ENCODE data around the gene FURIN. TPM values are rescaled to one million over a fixed set of nuclear protein-coding genes. Genes with fewer than 3 reads are reported as not detected.
A peak's percentile ranks its signal among the peaks of the same experiment; 100 is the strongest.

FURIN gene
- total and polyA plus RNA-seq, 5 donors from 2014 or later, result 2.9 to 62.5 (median 8.1) TPM

DNA sequence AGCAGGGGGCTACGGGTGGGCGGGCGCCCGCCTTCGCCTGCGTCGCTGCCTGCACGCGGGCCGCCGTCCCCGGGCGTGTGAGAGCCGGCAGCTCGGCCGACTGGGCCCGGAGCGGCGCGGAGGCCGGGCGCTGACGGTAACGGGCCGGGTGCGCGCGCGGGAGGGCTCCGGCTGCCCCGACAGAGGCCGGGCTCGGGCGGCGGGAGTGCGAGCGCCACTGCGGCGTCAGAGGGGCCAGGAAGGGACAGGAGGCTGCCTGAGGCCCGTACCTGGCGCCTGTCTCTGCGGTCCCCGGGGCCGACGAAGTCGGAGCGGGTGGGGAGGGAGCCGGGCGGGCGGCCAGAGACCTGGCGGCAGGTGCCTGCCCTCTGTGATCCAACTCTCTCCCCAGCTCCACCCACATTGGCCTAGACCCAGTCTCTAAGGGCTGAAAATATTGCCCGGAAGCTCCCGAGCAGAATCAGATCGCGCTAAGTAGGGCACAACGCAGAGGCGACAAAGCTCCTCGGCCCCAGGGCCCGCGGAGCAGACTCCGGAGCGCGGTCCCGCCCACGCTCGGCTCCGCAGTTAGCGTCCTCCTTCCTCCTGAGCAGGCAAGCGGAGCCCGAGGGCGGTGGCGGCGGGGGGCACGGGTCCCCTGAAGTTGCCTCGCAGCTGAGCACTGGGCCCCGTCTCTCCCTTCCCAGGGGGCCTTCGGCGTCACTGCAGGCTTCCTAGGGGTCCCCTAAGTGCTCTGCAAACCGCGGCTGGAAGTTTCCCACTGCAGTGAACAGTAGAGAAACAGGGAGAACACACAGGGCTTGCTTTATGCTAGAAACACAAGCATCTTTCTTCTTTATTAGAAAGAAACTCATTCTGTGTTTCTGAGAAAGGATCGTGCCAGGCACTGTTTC is 34.7 kb downstream of the FURIN start, which contains the start of gene MAN2A2:
Gene MAN2A2, plus strand, starts transcription at position 463 of the 893 bp plus-strand sequence. CDS start 906 bp downstream, outside the sequence.
- Mint-ChIP-seq H3K4me3 (peak within 1 kb of the TSS; percentile 89 to 94 (median 91)), H3K36me3 (peaks cover 26% of the 10 kb centered on the region), H3K4me1 (peaks cover 4 to 34% (median 18%) of the 10 kb centered on the region in 4 donors), H3K9me3 (peaks cover 0 to 3% (median 0%) of the 10 kb centered on the region in 7 donors), H3K27ac (peak within 1 kb of the TSS; percentile 92 to 95 (median 92)), H3K27me3 (no peaks in the 10 kb centered on the region)
- ATAC-seq (ENCODE audit: low read depth in 2 of 2) (peak; percentile 64), DNase-seq (peak; percentile 45 to 88 (median 63))
- Histone ChIP-seq H3K4me1 (ENCODE audit: control insufficient read depth, insufficient read depth, low read length, poor library complexity, severe bottlenecking) (peaks cover 16% of the 10 kb centered on the region), H3K4me3 (ENCODE audit: low read depth, low read length) (peak within 1 kb of the TSS; percentile 62), H3K9me3 (ENCODE audit: control insufficient read depth in 2 of 2, low read length in 2 of 2) (no peaks in the 10 kb centered on the region), H3K36me3 (ENCODE audit: control insufficient read depth, insufficient read depth, low read length) (peaks cover 28% of the 10 kb centered on the region), H3K27me3 (ENCODE audit: control insufficient read depth, insufficient read depth, low read length) (no peaks in the 10 kb centered on the region), H3K27ac (ENCODE audit: insufficient read depth, low read length, poor library complexity, severe bottlenecking) (peak within 1 kb of the TSS; percentile 78)

- Histone ChIP-seq H3K27me3 (ENCODE audit: control insufficient read depth, insufficient read depth, low read length) (no peaks in the 10 kb centered on the region), H3K36me3 (ENCODE audit: control insufficient read depth, insufficient read depth, low read length) (peaks cover 34% of the 10 kb centered on the region), H3K4me1 (ENCODE audit: control insufficient read depth, insufficient read depth, low read length, poor library complexity, severe bottlenecking) (peaks cover 16% of the 10 kb centered on the region), H3K4me3 (ENCODE audit: low read depth, low read length) (peak overlapping the region; percentile 62), H3K27ac (ENCODE audit: insufficient read depth, low read length, poor library complexity, severe bottlenecking) (peak overlapping the region; percentile 78), H3K9me3 (ENCODE audit: control insufficient read depth in 2 of 2, low read length in 2 of 2) (no peaks in the 10 kb centered on the region)
- H3K27ac Mint-ChIP-seq, result peak overlapping the region in 1 of 3 donors; percentile 69
- DNase-seq, result no peak
- peak overlapping the region; percentile 83 to 90 (median 86) for H3K4me3 Mint-ChIP-seq
- no peaks in the 10 kb centered on the region for H3K27me3 Mint-ChIP-seq
- peaks cover 27% of the 10 kb centered on the region for H3K36me3 Mint-ChIP-seq
- peaks cover 0 to 1% (median 0%) of the 10 kb centered on the region in 7 donors for H3K9me3 Mint-ChIP-seq
- H3K4me1 Mint-ChIP-seq, result peaks cover 4 to 34% (median 18%) of the 10 kb centered on the region in 4 donors
- no peak for ATAC-seq (ENCODE audit: low read depth in 2 of 2)
Observed at GRCh38 chr15:90903733-90904536, 35.5 kb downstream of the FURIN start.

DNA sequence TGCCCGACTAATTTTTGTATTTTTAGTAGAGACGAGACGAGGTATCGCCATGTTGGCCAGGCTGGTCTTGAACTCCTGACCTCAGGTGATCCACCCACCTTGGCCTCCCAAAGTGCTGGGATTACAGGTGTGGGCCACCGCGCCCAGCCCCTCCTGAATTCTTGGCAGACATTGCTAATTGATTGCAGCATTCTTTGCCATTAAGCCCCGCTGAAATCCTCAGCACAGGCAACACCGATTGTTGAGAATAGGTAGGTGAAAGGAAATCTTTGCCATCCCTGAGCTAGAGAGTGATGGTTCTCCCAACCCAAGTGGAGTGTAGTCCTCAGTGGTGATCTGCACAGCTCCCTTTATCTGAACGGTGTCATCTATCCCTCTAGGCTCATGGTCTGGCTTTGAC is 36.4 kb downstream of the FURIN start:
- H3K36me3 ChIP-seq (ENCODE audit: control insufficient read depth, insufficient read depth, low read length), result peaks cover 39% of the 10 kb centered on the region
- H3K9me3 ChIP-seq (ENCODE audit: control insufficient read depth in 2 of 2, low read length in 2 of 2), result no peaks in the 10 kb centered on the region
- H3K27me3 ChIP-seq (ENCODE audit: control insufficient read depth, insufficient read depth, low read length), result no peaks in the 10 kb centered on the region
- peak overlapping the region; percentile 44 to 83 (median 68) for H3K4me3 Mint-ChIP-seq
- no peak overlapping the region for H3K27ac ChIP-seq (ENCODE audit: insufficient read depth, low read length, poor library complexity, severe bottlenecking)
- ATAC-seq (ENCODE audit: low read depth in 2 of 2), result no peak
- H3K27ac Mint-ChIP-seq, result no peak overlapping the region
- peaks cover 16% of the 10 kb centered on the region for H3K4me1 ChIP-seq (ENCODE audit: control insufficient read depth, insufficient read depth, low read length, poor library complexity, severe bottlenecking)
- peaks cover 4 to 34% (median 17%) of the 10 kb centered on the region in 4 donors for H3K4me1 Mint-ChIP-seq
- H3K36me3 Mint-ChIP-seq, result peaks cover 27% of the 10 kb centered on the region
- H3K27me3 Mint-ChIP-seq, result no peaks in the 10 kb centered on the region
- DNase-seq, result no peak
- no peak overlapping the region for H3K4me3 ChIP-seq (ENCODE audit: low read depth, low read length)
- peaks cover 0 to 1% (median 0%) of the 10 kb centered on the region in 7 donors for H3K9me3 Mint-ChIP-seq

GRCh38 chr15:90905306-90906180 is 37.2 kb downstream of the FURIN start:
- Mint-ChIP-seq H3K9me3 (peaks cover 0 to 1% (median 0%) of the 10 kb centered on the region in 7 donors), H3K27me3 (no peaks in the 10 kb centered on the region), H3K4me3 (peak overlapping the region in 2 of 4 donors; percentile 39 to 64), H3K4me1 (peaks cover 4 to 34% (median 17%) of the 10 kb centered on the region in 4 donors), H3K36me3 (peaks cover 27% of the 10 kb centered on the region), H3K27ac (peak overlapping the region in 1 of 3 donors; percentile 67)
- no peak overlapping the region for H3K4me3 ChIP-seq (ENCODE audit: low read depth, low read length)
- no peak overlapping the region for H3K27ac ChIP-seq (ENCODE audit: insufficient read depth, low read length, poor library complexity, severe bottlenecking)
- H3K4me1 ChIP-seq (ENCODE audit: control insufficient read depth, insufficient read depth, low read length, poor library complexity, severe bottlenecking), result peaks cover 16% of the 10 kb centered on the region
- H3K36me3 ChIP-seq (ENCODE audit: control insufficient read depth, insufficient read depth, low read length), result peaks cover 46% of the 10 kb centered on the region
- DNase-seq, result no peak
- H3K27me3 ChIP-seq (ENCODE audit: control insufficient read depth, insufficient read depth, low read length), result no peaks in the 10 kb centered on the region
- no peak for ATAC-seq (ENCODE audit: low read depth in 2 of 2)
- no peaks in the 10 kb centered on the region for H3K9me3 ChIP-seq (ENCODE audit: control insufficient read depth in 2 of 2, low read length in 2 of 2)

DNA sequence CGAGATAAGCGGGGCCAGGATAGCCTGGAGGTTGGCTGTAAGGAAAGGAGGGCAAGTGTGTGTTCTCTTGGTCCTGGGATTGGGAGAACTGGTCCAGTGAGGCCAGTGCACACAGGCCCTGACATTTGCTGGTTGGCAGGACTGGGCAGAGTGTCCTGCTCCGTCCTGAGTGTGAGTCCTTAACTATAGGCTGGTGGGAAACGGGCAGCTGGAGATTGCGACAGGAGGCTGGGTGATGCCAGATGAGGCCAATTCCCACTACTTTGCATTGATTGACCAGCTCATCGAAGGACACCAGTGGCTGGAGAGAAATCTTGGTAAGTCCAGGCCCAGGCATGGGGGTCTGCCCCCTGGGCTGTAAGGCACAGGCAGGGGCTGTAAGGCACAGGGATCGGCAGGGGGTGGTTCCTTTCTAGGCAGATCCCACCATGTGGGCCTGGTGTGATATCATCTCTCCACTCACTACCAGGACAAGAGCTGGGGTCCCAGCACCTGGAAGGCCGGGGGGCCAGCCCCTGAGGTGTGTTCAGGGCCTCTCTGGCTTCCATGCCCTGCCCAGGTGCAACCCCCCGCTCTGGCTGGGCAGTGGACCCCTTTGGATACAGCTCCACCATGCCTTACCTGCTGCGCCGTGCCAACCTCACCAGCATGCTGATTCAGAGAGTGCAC is 37.9 kb downstream of the FURIN start:
- Mint-ChIP-seq H3K4me1 (peaks cover 4 to 32% (median 17%) of the 10 kb centered on the region in 4 donors), H3K27ac (peak overlapping the region in 1 of 3 donors; percentile 67), H3K4me3 (peak overlapping the region in 1 of 4 donors; percentile 44), H3K9me3 (peaks cover 0 to 1% (median 0%) of the 10 kb centered on the region in 7 donors), H3K36me3 (peaks cover 27% of the 10 kb centered on the region), H3K27me3 (no peaks in the 10 kb centered on the region)
- Histone ChIP-seq H3K4me3 (ENCODE audit: low read depth, low read length) (no peak overlapping the region), H3K9me3 (ENCODE audit: control insufficient read depth in 2 of 2, low read length in 2 of 2) (no peaks in the 10 kb centered on the region), H3K36me3 (ENCODE audit: control insufficient read depth, insufficient read depth, low read length) (peaks cover 53% of the 10 kb centered on the region), H3K27me3 (ENCODE audit: control insufficient read depth, insufficient read depth, low read length) (no peaks in the 10 kb centered on the region), H3K4me1 (ENCODE audit: control insufficient read depth, insufficient read depth, low read length, poor library complexity, severe bottlenecking) (peaks cover 16% of the 10 kb centered on the region), H3K27ac (ENCODE audit: insufficient read depth, low read length, poor library complexity, severe bottlenecking) (no peak overlapping the region)
- DNase-seq (no peak), ATAC-seq (ENCODE audit: low read depth in 2 of 2) (no peak)

DNA sequence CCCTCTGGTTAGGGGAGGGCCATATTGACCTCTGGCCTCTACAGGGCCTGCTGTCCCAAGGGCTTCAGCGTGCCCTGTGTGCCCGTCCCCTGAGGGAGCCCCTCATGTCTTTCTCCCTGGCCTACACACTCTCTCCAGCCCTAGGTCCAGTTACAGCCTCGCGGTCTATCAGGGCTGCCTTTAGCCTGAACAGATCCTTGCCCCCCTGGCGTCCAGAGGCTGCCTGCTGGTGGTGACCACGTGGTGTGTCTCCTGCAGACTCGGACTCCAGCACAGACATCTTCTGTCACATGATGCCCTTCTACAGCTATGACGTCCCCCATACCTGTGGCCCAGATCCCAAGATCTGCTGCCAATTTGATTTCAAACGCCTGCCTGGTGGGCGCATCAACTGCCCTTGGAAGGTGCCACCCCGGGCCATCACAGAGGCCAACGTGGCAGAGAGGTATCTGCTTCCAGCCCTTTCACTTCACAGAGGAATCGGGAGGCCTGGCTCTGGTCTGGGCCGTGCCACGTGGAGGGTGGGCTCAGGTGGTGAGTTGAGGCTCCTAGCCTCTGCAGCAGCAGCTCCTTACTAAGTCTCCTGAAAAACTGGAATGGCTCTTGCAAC is 38.8 kb downstream of the FURIN start:
- Mint-ChIP-seq H3K4me3 (peak overlapping the region in 1 of 4 donors; percentile 72), H3K4me1 (peaks cover 4 to 23% (median 11%) of the 10 kb centered on the region in 4 donors), H3K27me3 (no peaks in the 10 kb centered on the region), H3K9me3 (peaks cover 0 to 1% (median 0%) of the 10 kb centered on the region in 7 donors), H3K36me3 (peaks cover 27% of the 10 kb centered on the region), H3K27ac (no peak overlapping the region)
- H3K9me3 ChIP-seq (ENCODE audit: control insufficient read depth in 2 of 2, low read length in 2 of 2), result no peaks in the 10 kb centered on the region
- no peaks in the 10 kb centered on the region for H3K27me3 ChIP-seq (ENCODE audit: control insufficient read depth, insufficient read depth, low read length)
- peaks cover 9% of the 10 kb centered on the region for H3K4me1 ChIP-seq (ENCODE audit: control insufficient read depth, insufficient read depth, low read length, poor library complexity, severe bottlenecking)
- H3K4me3 ChIP-seq (ENCODE audit: low read depth, low read length), result no peak overlapping the region
- peaks cover 61% of the 10 kb centered on the region for H3K36me3 ChIP-seq (ENCODE audit: control insufficient read depth, insufficient read depth, low read length)
- ATAC-seq (ENCODE audit: low read depth in 2 of 2) (no peak), DNase-seq (no peak)
- H3K27ac ChIP-seq (ENCODE audit: insufficient read depth, low read length, poor library complexity, severe bottlenecking), result no peak overlapping the region
